BJ (cell line): ENCODE data around the gene FBXO7. TPM values are rescaled to one million over a fixed set of nuclear protein-coding genes. Genes with fewer than 3 reads are reported as not detected.
"Not testable (repeated sequence)": the region's sequence is repeated elsewhere in the genome, so short reads cannot be mapped to it uniquely, and the experiment has no call there.

Experiments
- CTCF ChIA-PET: fragments of 350-600 bp; formaldehyde crosslinking; extraction: SDS; loops from one replicate; lab custom pipeline; 2021; ENCODE audit warnings: antibody characterized with exemption, inconsistent platforms; lab: Yijun Ruan, JAX
- POLR2A ChIA-PET: fragments of 300-600 bp; sonication (Branson Sonifier 250); formaldehyde crosslinking; extraction: SDS; loops from one replicate; lab custom pipeline; 2021; ENCODE audit warnings: antibody characterized with exemption; lab: Charles Lee
- DNase-seq: peaks from one replicate; pipeline ENCODE4 v3.0.0-alpha.2; 2011; ENCODE audit warnings: low read depth
- H3K27me3 ChIP-seq: 2 replicates; pipeline ENCODE4 v1.6.0; 2011; ENCODE audit warnings: low read length; ENCODE audit not compliant: control insufficient read depth, insufficient read depth
- H3K36me3 ChIP-seq: 2 replicates; pipeline ENCODE4 v1.5.1; 2011; ENCODE audit warnings: low read length; ENCODE audit not compliant: control insufficient read depth, insufficient read depth
- H3K4me3 ChIP-seq: 2 replicates; pipeline ENCODE4 v1.5.1; 2011; ENCODE audit warnings: low read depth, mild to moderate bottlenecking, control low read depth, low read length
- polyA plus RNA-seq: library from polyadenylated mRNA; depleted of rRNA; stranded (reverse); fragments of >200 nt; gene quantifications from 2 replicates; pipeline ENCODE4 v1.2.3, GENCODE V29; 2011
- TF ChIP-seq, protein P1 (sequence below): IDR thresholded peaks from 2 replicates; pipeline ENCODE4 v1.5.1; 2011; ENCODE audit warnings: low read depth, mild to moderate bottlenecking, control low read depth, inconsistent platforms, low read length, moderate library complexity; ENCODE audit not compliant: insufficient read depth

FBXO7 gene
- polyA plus RNA-seq, 1 experiment, result 120 TPM

DNA sequence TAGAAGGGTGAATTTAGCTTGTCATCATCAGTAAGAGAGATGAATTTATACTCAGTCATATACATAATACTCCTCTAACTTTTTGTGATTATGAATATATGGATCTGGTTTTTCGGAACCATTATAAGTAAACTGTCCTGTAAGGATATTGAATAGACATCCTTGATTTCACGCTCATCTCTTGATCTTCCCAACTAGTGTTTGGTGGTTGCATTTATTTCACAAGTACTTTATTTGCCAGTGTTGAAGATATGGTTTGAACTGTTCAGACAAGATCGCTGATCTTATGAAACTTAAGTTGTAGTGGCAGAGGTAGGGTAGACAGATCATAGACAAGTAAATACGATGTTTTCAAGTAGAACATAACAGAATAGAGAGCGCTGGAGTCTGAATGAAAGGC is 3.0 kb downstream of the FBXO7 start:
- H3K4me3 ChIP-seq, result no peak overlapping the region
- CTCF ChIA-PET, result no interaction called here
- POLR2A ChIA-PET, result no interaction called here
- TF ChIP-seq, protein P1, sequence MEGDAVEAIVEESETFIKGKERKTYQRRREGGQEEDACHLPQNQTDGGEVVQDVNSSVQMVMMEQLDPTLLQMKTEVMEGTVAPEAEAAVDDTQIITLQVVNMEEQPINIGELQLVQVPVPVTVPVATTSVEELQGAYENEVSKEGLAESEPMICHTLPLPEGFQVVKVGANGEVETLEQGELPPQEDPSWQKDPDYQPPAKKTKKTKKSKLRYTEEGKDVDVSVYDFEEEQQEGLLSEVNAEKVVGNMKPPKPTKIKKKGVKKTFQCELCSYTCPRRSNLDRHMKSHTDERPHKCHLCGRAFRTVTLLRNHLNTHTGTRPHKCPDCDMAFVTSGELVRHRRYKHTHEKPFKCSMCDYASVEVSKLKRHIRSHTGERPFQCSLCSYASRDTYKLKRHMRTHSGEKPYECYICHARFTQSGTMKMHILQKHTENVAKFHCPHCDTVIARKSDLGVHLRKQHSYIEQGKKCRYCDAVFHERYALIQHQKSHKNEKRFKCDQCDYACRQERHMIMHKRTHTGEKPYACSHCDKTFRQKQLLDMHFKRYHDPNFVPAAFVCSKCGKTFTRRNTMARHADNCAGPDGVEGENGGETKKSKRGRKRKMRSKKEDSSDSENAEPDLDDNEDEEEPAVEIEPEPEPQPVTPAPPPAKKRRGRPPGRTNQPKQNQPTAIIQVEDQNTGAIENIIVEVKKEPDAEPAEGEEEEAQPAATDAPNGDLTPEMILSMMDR, result no peak
- no peaks in the 10 kb centered on the region for H3K27me3 ChIP-seq
- 0 out of 2 replicates have a peak, but pooled peaks cover 3% of the 10 kb centered on the region for H3K36me3 ChIP-seq
- no peak for DNase-seq

DNA sequence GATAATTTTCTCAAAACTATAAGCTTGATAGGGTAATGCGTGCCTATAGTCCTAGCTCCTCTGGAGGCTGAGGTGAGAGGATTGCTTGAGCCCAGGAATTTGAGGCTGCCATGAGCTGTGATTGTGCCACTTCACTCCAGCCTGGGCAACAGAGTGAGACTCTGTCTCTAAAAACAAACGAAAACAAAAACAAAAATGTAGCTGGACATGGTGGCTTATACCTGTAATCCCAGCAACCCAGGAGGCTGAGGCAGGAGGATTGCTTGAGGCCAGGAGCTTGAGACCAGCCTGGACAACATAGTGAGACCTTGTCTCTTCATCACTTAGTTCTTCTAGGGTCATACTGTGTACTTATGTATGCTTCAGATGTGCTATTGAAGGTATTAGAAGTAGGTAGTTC is 3.9 kb downstream of the FBXO7 start:
- H3K36me3 ChIP-seq, H3K27me3 ChIP-seq, POLR2A ChIA-PET, H3K4me3 ChIP-seq, DNase-seq: not testable (repeated sequence)
- CTCF ChIA-PET, result interaction anchor here (1.6 kb wide), 1 partner anchor 66 kb away, joined by 3 read pairs; the partner anchor contains the start of gene RTCB

DNA sequence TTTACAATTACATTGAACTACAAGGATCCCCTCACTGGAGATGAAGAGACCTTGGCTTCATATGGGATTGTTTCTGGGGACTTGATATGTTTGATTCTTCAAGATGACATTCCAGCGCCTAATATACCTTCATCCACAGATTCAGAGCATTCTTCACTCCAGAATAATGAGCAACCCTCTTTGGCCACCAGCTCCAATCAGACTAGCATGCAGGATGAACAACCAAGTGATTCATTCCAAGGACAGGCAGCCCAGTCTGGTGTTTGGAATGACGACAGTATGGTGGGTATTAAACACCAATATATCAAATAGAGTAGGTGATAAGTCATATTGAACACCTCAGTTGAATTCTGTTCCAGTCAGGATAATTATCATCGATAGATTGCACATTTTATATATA is 4.4 kb downstream of the FBXO7 start:
- CTCF ChIA-PET, result interaction anchor here (1.4 to 1.6 kb wide), 2 partner anchors 14 to 67 kb away, joined by 3 read pairs; partner anchors contain the start of gene RTCB
- Histone ChIP-seq H3K36me3 (0 out of 2 replicates have a peak, but pooled peaks cover 3% of the 10 kb centered on the region), H3K4me3 (no peak overlapping the region), H3K27me3 (no peaks in the 10 kb centered on the region)
- TF ChIP-seq, protein P1, result no peak
- POLR2A ChIA-PET, result no interaction called here
- no peak for DNase-seq

DNA sequence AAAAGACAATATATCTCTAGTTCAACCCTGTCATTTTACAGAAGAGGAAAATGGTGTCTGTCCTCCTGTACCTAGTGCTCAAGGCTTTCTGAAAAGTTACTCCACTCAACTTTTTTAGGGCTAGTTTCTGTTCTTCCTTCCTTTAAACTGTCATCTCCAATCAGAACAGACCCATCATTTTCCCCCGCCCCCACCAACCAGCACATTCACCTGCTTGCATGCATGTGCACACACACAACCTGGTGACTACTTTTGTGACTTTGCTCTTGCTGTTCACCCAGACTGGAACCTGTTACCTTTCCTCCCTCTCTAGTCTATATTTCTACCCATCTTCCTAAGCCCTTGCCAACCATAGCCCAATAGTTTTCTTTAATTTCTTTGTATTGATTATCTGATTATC is 5.6 kb downstream of the FBXO7 start:
- H3K4me3 ChIP-seq, result no peak overlapping the region
- TF ChIP-seq, protein P1, result no peak
- no peak for DNase-seq
- peaks cover 3% of the 10 kb centered on the region; the same call in 1 of the 2 replicates for H3K36me3 ChIP-seq
- H3K27me3 ChIP-seq, result no peaks in the 10 kb centered on the region
- ChIA-PET POLR2A (no interaction called here), CTCF (interaction anchor here (1.2 to 1.4 kb wide), 2 partner anchors 8 to 13 kb away, joined by 3 read pairs; no protein-coding TSS in a partner anchor)

DNA sequence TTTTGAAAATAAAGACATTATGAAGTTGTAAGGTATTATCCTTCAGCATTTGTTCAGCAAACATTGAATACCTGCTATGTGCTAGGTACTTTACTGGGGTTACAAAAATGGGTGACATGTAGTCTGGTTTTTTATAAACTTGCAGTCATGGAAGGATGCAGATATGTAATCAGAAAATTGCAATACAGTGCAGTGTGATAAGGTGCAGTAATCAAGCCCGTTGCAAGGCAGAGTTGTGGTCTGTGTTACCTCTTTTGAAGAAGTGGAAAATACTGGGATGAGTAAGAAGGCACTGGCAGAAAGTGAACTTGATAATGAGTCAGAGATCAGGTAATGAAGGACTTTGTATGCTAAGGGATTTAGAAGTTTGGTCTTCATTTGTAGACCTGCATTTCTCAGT is 8.1 kb downstream of the FBXO7 start:
- Histone ChIP-seq H3K27me3 (no peaks in the 10 kb centered on the region), H3K4me3 (no peak overlapping the region), H3K36me3 (peaks cover 3% of the 10 kb centered on the region; the same call in 1 of the 2 replicates)
- TF ChIP-seq, protein P1, result no peak
- POLR2A ChIA-PET, result no interaction called here
- DNase-seq, result no peak
- CTCF ChIA-PET, result interaction anchor here (0.9 to 1.3 kb wide), 3 partner anchors 46 to 536 kb away, joined by 3 to 4 read pairs (median 4); no protein-coding TSS in a partner anchor
